HUDEP-2 (cell line): ENCODE results near the gene TSACC.
A peak's percentile ranks its signal among the peaks of the same experiment; 100 is the strongest.
"Not testable (repeated sequence)": the region's sequence is repeated elsewhere in the genome, so short reads cannot be mapped to it uniquely, and the experiment has no call there.

Experiments used
- DNase-seq, 76 experiments: peaks; one replicate each; lab custom pipeline; 2025; ENCODE audit not compliant: unreplicated experiment in 76 of 76; lab: John Stamatoyannopoulos, UW

The TSACC gene

DNA sequence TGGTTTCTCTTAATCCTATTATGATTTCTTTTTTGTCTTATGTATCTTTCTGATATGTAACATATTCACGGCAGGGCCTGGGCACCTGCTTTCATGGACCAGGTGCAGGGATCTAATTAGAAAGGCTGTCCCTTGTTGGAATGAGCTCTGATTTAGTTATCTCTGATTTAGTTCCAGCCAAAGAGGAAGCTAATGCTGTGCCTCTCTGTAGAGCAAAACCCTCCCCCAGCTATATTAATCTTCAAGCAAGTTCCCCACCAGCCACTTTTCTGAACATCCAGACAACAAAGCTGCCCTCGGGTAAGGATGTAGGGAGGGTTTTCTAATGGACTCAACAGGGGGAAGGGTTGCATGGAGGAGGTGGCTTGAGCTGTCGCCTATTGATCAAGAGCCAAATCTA, 6.1 kb downstream of the TSACC start:
- DNase-seq = no peak

DNA sequence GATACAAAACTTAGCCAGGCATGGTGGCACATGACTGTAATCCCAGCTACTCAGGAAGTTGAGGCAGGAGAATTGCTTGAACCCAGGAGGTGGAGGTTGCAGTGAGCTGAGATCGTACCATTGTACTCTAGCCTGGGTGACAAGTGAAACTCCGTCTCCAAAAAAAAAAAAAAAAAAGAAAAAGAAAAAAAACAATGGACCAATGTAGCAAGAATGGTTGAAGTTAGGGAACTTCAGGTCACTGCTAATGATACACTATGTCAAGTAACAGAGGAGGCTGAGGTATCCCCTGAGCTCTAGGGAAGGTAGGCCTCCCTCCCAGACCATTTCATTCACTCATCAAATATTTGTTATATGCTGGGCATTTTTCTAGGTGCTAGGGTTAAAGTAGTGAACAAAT, 7.7 kb downstream of the TSACC start:
- DNase-seq = not testable (repeated sequence)

DNA sequence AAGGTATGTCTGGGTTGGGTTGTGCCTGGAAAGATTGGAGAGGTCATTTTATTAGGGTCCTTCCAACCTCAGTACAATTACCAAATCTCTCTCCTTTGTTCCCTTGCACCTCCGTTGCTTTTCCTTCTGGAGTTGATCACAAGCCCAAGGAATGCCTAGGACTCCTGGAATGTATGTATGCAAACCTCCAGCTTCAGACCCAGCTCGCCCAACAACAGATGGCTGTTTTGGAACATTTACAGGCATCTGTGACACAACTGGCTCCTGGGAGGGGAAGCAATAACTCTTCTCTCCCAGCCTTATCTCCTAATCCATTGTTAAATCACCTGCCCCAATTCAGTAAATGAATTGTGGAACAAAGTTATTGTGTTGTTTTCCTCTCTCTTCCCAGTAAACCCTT, 8.3 kb downstream of the TSACC start:
- no peak for DNase-seq

GRCh38 chr1:156347331-156347730, 9.0 kb downstream of the TSACC start:
- no peak for DNase-seq

DNA sequence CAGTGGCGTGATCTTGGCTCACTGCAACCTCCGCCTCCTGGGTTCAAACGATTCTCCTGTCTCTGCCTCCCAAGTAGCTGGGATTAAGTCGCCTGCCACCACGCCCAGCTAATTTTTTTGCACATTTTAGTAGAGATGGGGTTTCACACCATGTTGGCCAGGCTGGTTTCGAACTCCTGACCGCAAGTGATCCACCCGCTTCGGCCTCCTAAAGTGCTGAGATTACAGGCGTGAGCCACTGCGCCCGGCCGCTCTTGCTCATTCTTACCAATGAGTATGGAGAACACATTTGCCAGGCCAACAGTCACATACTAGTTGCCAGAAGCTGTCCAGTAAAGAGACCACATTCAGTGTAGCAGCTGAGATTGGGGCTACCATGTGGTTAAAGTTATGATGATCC, 14.2 kb downstream of the TSACC start:
- not testable (repeated sequence) for DNase-seq

- no peak for DNase-seq
These were observed 18.0 kb downstream of the TSACC start for GRCh38 chr1:156356262-156356874.

DNA sequence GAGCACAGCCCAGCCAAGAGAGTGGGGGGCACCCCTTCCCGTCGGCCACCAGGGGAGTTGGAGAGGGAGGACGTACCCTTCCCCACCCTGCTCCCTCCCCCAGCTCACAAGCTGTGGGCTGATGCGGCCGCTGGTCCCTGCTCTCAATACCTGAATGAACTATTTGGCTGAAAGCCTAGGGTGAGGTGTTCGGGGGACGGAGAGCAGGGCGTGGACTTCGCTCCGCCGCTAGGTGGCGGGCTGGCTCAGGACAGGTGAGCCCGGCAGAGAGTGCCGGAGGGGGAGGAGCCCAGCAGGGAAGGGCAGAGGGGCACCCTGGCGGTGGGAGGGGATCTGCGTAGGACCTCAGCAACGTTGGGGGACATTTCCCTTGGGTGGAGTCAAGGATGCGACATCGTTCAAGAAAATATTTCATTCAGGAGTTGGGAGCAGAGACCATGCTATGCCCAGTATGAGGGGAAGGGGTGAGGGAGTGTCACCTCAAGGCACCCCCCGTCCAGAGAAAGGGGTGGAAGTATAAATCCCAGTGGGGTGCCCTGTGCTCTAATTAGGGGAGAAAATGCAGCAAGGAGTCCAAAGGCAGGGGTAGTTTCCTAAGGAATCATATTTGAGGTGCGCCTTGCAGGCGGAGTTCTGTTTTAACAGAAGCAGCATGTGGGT, 18.7 kb downstream of the TSACC start:
- DNase-seq = peak in 16 of 76 experiments; percentile 1 to 18 (median 12)

GRCh38 chr1:156357977-156358376, 19.7 kb downstream of the TSACC start:
- no peak for DNase-seq

DNA sequence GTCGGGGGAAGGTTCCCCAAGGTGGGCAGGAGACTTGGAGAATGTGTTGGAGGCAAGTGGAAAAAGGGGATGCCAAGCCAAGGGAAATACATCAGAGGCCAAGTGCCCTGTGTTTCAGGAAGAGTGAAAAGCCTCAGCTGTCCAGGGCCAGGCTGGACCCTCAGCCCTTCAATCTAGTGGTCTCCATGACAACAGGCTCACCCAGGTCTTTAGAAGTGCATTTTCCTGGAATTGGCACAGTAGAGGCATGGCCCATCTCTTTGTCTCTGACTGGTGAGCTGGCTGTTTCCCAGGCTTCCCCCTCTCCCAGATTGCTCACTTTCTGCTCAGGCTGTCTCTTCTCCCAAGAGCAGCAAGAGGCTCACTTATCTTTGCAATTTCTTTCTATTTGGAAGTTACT, 20.3 kb downstream of the TSACC start:
- no peak for DNase-seq

- DNase-seq = no peak
These were observed 20.9 kb downstream of the TSACC start for GRCh38 chr1:156359249-156359648.

DNA sequence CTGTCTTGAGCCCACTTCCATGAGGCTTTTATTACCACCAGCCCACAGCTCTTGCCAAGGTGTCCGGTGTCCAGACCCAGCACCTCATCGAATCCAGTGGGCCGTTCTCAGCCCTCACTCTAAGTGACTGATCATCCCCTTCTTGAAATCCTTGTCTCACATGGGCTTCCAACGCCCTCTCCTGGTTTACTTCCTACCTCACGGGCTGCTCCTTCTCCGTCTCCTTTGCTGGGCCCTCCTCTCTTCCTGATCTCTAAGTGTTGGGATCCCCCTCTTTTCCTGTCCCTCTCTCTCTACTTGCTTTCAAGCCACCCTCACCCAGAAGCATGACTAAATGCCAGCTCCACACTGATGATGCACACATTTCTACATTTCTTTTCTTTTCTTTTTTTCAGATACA, 21.6 kb downstream of the TSACC start:
- peak in 1 of 76 experiments; percentile 2 for DNase-seq

DNA sequence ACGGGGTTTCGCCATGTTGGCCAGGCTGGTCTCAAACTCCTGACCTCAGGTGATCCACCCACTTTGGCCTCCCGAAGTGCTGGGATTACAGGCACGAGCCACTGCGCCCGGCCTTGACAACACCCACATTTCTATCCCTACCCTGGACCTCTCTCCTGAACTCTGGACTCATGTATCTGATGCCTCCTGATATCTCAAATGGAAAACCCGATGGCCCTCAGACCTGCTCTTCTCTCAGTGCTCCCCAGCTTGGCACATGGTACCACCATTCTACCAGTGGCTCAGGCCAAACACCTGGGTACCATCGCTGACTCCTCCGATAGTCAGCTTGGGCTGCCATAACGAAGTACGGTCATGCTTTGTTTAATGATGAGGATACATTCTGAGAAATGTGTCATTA, 22.2 kb downstream of the TSACC start:
- no peak for DNase-seq

- DNase-seq = no peak
These were observed 27.4 kb downstream of the TSACC start for GRCh38 chr1:156365754-156366153.

DNA sequence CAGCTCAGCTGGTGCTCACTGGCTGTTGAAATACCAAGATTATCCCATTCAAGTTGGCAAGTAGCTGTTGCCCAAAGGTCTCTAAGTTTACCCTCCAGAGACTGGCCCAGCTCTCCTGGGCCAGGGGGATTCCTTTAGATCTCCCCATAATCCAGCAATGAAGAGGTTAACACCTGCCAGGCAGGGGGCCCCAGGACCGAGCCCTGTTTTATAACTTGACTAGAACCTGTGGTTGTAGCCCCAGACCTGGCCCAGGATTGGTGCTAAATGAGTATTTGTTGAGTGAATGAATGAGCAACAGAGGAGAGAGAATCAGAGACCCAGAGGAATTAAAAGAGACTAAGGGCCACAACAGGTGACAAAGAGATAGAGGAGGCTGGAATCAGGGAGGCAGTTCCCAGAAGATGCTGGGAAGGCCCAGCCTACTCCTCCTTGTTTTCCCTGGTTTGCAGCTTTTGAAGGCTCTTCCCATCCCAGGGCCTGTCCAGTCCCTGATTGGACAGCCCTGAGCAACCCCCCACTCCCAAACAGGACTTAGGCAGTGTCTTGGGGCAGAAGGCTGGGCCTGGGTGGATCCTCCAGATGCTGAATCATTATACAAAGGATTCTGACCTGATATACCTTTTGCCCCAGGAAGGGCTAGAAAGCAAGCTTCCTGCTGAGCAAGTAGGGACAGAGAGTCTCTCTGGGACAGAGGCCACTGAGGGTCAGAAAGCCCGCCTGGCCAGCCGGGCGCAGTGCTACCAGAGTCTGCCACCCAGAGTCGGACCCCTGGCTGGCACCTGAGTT, 28.2 kb downstream of the TSACC start:
- no peak for DNase-seq

- DNase-seq = no peak
These were observed 29.2 kb downstream of the TSACC start for GRCh38 chr1:156367383-156368156.

- DNase-seq = no peak
These were observed 29.9 kb downstream of the TSACC start for GRCh38 chr1:156368157-156368658.

- DNase-seq = peak in 5 of 76 experiments; percentile 4 to 21 (median 5)
These were observed 30.8 kb downstream of the TSACC start, which contains the start of gene RHBG for GRCh38 chr1:156368889-156369684. Gene RHBG (plus strand): TSS chr1:156369211. CDS start chr1:156369250, 39 bp downstream.

- not testable (repeated sequence) for DNase-seq
These were observed 31.5 kb downstream of the TSACC start for GRCh38 chr1:156369685-156370286.

GRCh38 chr1:156371553-156372264, 33.4 kb downstream of the TSACC start:
- DNase-seq = no peak
